ENCODE data around the gene PLA2G4F. TPM values are rescaled to one million over a fixed set of nuclear protein-coding genes. Genes with fewer than 3 reads are reported as not detected.
A peak's percentile ranks its signal among the peaks of the same experiment; 100 is the strongest.

PLA2G4F gene
- total RNA-seq, 1 experiment from 2014 or later = not detected

DNA sequence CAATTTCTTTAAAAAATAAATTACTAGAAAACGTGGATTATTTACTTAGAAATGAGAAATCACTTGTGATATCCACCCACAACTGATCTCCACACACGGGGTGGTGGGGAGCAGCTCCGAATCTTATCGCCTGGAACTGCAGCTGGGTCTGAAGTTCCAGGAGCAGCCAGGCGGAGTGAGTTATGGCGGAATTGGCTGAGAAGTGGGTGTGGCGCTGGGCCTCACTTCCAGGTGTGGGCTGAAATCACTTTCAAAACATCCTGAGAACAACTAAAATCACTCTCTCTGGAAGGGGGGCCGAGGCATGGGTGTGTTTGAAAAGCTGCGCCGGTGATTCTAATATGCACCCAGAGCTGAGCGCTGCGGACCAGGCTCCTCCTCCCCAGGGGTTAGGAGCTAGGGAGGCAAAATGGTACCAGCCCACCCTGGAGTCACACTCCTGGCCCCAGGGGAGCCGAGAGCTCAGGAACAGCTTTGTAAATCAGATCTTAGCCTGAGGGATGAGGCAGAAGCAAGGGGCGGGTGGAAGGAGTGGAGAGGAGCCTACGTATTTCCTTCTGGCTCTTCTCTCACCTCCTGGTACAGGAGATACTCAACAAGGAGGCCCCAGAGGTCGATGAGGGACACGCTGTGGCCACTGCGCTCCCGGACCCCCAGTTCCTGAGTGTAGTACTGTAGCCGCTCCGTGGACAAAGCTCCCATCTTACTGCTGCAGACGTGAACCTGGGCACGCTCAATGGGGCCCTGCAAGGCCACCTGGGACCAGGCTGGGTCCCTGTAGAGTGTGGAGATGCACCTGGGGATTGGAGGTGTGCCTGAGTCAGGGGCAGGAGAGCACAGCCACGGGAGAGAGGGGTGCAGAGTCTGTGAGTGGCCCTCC is 9.6 kb downstream of the PLA2G4F start:
- Histone ChIP-seq H2BK20ac (ENCODE audit: low read depth, low read length, poor library complexity, severe bottlenecking) (no peak overlapping the region), H4K20me1 (ENCODE audit: control insufficient read depth, insufficient read depth, insufficient read length) (no peaks in the 10 kb centered on the region), H3T11ph (ENCODE audit: low read length) (no peak overlapping the region), H3K4ac (ENCODE audit: low read depth, low read length) (no peak overlapping the region), H4K5ac (ENCODE audit: insufficient read length, low read depth, low read length) (no peak overlapping the region), H3K27me3 (ENCODE audit: insufficient read depth, low read length) (no peaks in the 10 kb centered on the region), H2AK5ac (ENCODE audit: insufficient read length, low read length) (no peak overlapping the region), H3K79me1 (ENCODE audit: insufficient read depth, low read depth, low read length, poor library complexity, severe bottlenecking) (no peaks in the 10 kb centered on the region), H2BK15ac (ENCODE audit: low read depth, low read length) (no peak overlapping the region), H3K4me1 (ENCODE audit: insufficient read depth, low read length) (no peaks in the 10 kb centered on the region), H3K27ac (ENCODE audit: insufficient read length, low read depth, low read length) (no peak overlapping the region), H4K8ac (replicated peaks; ENCODE audit: insufficient read length, low read depth, low read length) (no peak overlapping the region), H3K23me2 (ENCODE audit: insufficient read length, low read depth, low read length, poor library complexity, severe bottlenecking) (no peaks in the 10 kb centered on the region), H3K79me2 (ENCODE audit: insufficient read depth, low read length) (no peaks in the 10 kb centered on the region), H2BK12ac (ENCODE audit: insufficient read length, low read depth, low read length) (no peak overlapping the region), H3K14ac (ENCODE audit: insufficient read depth, low read length) (no peak overlapping the region), H3K18ac (ENCODE audit: insufficient read length, low read depth, low read length) (no peak overlapping the region), H3K9me3 (ENCODE audit: control insufficient read depth, low read depth, low read length) (no peaks in the 10 kb centered on the region), H3K56ac (ENCODE audit: insufficient read length, low read depth, low read length) (no peak overlapping the region), H2BK120ac (ENCODE audit: low read depth, low read length, poor library complexity, severe bottlenecking) (no peak overlapping the region), H2BK5ac (ENCODE audit: insufficient read length, low read length) (no peak overlapping the region), H4K91ac (ENCODE audit: insufficient read length, low read depth, low read length) (no peak overlapping the region), H3K23ac (ENCODE audit: insufficient read length, low read depth, low read length) (no peak overlapping the region), H3K9ac (ENCODE audit: extremely low read depth, insufficient read length, low read length) (no peak overlapping the region), H2AFZ (ENCODE audit: low read length) (no peak overlapping the region), H3K4me2 (ENCODE audit: insufficient read depth, insufficient read length, low read length) (no peak overlapping the region)
- H3K36me3 Mint-ChIP-seq (ENCODE audit: insufficient read depth in 1 of 3, low read depth in 3 of 3) = peaks cover 0 to 2% (median 0%) of the 10 kb centered on the region in 3 experiments; a peak in 1 of 7 replicates
- H3K27ac Mint-ChIP-seq = no peak overlapping the region; a peak in 1 of 7 replicates
- H3K27me3 Mint-ChIP-seq (ENCODE audit: low read depth) = peaks cover 5% of the 10 kb centered on the region; the same call in 1 of the 2 replicates
- H3K4me1 Mint-ChIP-seq = peaks cover 3 to 8% of the 10 kb centered on the region in 2 experiments; a peak in 2 of 4 replicates
- WGBS (ENCODE audit: extremely low coverage, insufficient read length, low lambda C conversion rate) = no CpG with 5 or more reads among the region's 24 CpGs
- TF ChIP-seq, protein P1, sequence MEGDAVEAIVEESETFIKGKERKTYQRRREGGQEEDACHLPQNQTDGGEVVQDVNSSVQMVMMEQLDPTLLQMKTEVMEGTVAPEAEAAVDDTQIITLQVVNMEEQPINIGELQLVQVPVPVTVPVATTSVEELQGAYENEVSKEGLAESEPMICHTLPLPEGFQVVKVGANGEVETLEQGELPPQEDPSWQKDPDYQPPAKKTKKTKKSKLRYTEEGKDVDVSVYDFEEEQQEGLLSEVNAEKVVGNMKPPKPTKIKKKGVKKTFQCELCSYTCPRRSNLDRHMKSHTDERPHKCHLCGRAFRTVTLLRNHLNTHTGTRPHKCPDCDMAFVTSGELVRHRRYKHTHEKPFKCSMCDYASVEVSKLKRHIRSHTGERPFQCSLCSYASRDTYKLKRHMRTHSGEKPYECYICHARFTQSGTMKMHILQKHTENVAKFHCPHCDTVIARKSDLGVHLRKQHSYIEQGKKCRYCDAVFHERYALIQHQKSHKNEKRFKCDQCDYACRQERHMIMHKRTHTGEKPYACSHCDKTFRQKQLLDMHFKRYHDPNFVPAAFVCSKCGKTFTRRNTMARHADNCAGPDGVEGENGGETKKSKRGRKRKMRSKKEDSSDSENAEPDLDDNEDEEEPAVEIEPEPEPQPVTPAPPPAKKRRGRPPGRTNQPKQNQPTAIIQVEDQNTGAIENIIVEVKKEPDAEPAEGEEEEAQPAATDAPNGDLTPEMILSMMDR (conservative IDR thresholded peaks at IDR 0.05) = no peak
- H3K9me3 Mint-ChIP-seq = no peaks in the 10 kb centered on the region
- H3K4me3 Mint-ChIP-seq = no peak overlapping the region
- DNase-seq = peak; percentile 23
